Pons (tissue), 1 donor: Measurements from ENCODE around the gene SLC22A5.

Experiments
- DNase-seq: peaks from one replicate; pipeline ENCODE4 v3.0.0-alpha.2; 2016; ENCODE audit warnings: low spot score

Gene SLC22A5

DNA sequence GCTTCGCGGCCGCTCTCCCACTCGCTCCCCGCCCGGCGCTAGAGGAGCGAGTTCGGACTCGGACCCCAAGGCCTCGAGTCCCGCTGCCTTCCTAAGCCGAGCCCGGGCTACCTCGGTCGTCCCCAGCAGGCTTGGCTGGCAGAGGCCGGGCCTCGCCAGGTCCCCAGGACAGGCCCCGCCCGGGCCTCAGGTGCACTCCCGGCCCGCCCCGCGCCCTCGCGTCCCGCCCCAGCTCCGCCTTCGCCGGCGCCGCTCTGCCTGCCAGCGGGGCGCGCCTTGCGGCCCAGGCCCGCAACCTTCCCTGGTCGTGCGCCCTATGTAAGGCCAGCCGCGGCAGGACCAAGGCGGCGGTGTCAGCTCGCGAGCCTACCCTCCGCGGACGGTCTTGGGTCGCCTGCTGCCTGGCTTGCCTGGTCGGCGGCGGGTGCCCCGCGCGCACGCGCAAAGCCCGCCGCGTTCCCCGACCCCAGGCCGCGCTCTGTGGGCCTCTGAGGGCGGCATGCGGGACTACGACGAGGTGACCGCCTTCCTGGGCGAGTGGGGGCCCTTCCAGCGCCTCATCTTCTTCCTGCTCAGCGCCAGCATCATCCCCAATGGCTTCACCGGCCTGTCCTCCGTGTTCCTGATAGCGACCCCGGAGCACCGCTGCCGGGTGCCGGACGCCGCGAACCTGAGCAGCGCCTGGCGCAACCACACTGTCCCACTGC is at the start of gene SLC22A5:
TSS of gene SLC22A5 (plus strand) at position 237 of the 707 bp plus-strand sequence. CDS start at position 500, 263 bp downstream.
- no peak for DNase-seq

GRCh38 chr5:132319975-132320374 is 49.5 kb upstream of the SLC22A5 start:
- no peak for DNase-seq

DNA sequence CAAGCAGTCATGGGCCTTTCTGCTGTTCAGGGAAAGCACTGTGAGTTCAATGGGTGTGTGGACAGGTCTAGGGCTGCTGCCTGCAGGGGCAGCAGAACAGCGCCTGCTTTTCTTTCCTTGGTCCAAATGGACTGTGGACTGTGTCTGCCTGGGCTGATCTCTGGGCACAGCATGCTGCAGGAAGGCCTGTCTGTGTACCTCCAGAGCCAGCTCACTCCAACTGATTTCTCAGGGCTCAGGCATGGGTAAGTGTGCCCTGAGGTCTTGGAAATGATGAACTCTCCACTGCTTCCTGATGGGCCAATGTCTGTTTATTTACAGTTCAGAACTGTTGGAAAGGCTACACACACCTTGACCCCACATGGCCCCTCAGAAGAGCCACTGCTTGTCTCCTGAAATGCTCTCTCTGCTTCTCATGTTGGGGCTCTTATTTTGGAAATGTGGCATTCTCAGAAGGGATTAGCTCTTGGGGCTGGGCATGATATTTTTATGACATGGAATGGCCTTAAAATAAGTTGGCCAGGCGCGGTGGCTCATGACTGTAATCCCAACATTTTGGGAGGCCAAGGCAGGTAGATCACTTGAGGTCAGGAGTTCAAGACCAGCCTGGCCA is 48.3 kb upstream of the SLC22A5 start:
- no peak for DNase-seq

- DNase-seq: no peak
Measured at GRCh38 chr5:132322266-132322665, 47.2 kb upstream of the SLC22A5 start.

DNA sequence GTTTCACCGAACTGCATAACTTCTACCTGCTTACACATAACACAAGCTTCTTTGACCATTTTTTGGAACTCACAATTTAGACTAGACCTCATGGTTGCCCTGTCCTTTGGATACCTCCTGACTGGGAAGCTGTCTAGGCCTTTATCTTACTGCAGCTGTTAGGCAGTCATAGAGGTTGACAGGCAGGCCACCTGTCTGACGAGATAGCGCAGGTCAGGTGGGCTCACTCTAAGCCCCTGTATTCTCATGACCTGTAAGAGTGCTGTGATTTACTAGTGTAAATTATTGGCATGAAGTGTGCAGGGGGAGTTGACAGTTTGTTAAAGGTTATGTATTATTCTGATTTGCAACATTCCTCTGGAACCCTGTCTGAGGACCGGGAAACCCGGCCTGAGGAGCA is 46.3 kb upstream of the SLC22A5 start:
- no peak for DNase-seq

DNA sequence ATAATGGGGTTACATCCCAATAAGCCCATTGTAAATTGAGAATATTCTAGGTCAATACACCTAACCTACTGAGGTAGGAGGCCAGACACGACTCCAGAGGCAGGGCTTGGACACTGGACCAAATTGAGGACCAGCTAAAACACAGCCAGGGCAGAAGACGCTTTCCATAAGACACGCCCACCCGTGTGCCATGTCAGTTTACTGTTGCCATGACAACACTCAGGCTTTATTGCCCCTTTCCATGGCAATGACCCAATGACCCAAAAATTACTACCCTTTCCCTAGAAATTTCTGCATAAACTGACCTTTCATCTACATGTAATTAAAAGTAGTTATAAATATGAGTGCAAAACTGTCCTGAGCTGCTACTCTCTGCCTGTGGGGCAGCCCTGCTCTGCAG is 43.8 kb upstream of the SLC22A5 start:
- DNase-seq: no peak

- DNase-seq: no peak
Measured at GRCh38 chr5:132327252-132327955, 42.1 kb upstream of the SLC22A5 start.

GRCh38 chr5:132334812-132335211 is 34.7 kb upstream of the SLC22A5 start:
- DNase-seq: no peak

- DNase-seq: no peak
Measured at GRCh38 chr5:132335402-132335801, 34.1 kb upstream of the SLC22A5 start.

GRCh38 chr5:132339502-132339901 is 30.0 kb upstream of the SLC22A5 start:
- no peak for DNase-seq

- DNase-seq: no peak
Measured at GRCh38 chr5:132342291-132343180, 27.0 kb upstream of the SLC22A5 start.

DNA sequence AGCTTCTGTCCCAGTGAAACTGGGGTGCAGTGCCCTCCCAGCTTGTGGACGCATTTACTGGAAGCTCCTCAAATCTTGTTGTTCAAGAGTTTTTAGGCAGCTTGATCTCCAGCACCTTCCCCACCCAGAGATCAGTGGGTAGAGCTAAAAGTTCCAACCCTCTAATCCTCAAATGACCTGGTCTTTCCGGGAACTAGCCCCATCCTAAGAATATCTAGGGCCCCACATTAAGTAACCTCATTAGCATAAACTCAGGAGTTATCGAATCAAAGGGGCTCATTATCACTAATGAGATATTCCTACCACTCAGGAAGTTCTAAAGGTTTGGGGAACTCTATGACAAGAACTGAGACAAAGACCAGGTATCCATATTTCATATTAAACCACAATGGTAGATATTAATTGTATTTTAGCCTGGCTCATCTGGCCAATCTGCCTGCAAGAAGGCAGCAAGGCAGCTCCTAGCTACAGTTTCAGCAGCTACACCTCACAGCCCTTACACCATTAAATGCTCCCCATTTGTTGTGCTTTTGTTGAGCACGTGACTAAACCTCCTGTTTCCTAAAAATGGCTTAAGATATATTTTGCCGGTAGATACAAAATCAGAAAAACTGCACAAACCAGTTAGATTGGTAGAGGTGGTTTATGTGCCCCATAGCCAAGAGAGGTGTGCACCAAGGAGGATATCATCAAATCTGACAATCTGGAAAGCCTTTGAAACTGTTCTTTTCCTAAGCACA is 24.6 kb upstream of the SLC22A5 start:
- no peak for DNase-seq

DNA sequence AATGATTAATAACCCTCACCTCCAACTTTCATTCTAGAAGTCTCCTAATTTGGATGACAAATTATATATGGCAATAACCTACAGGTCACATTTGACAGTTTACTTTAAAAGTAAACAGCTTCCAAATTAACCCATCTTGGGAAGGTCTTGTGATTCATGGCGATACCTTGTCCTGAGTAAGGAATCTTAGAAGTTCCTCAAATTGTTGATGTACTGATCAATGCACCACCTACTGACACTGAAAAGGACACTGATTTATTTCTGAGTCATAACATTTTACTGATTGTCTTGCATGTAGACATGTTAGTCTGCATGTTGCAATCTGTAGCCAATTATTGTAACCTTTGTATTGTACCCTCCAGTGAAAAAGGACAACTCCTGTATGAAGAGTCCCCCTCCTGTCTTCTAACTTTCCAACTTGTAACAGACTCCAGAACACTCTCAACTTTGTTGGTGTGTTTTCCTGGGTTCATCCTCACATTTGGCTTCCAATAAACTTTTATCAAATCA is 16.0 kb upstream of the SLC22A5 start:
- DNase-seq: no peak

GRCh38 chr5:132354381-132355139 is 14.9 kb upstream of the SLC22A5 start:
- DNase-seq: no peak

- no peak for DNase-seq
Measured at GRCh38 chr5:132355140-132355765, 14.3 kb upstream of the SLC22A5 start.

- no peak for DNase-seq
Measured at GRCh38 chr5:132358775-132359174, 10.7 kb upstream of the SLC22A5 start.

GRCh38 chr5:132362086-132362485 is 7.4 kb upstream of the SLC22A5 start:
- DNase-seq: no peak

DNA sequence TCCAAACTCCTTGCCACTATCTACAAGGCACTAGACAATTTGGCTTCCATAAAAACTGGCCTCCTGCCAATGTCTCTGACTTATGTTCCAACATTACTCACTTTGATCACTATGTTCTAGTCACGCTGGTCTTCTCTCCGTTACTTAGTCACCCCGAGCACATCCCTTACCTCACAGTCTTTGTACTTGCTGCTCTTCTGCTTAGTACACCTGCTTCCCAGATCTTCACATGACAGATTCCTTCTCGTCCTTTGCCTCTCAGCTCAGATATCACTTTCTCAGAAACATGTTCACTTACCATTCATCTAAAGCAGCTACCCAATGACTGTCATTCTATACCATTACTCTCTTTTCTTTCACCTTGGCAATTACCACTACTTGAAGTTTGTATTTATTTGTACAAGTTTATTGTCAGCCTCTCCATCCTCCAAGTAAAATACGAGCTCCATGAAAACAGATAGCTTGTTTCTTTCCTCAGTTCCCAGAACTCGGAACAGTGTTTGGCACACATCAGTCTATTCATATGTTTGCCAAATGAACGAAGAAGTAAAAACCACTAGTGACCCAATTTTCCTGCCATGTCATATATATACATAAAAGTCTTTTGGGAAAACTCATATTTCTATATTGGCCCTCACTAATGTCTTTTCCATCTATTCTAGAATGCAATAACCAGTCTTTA is 5.9 kb upstream of the SLC22A5 start:
- DNase-seq: no peak

DNA sequence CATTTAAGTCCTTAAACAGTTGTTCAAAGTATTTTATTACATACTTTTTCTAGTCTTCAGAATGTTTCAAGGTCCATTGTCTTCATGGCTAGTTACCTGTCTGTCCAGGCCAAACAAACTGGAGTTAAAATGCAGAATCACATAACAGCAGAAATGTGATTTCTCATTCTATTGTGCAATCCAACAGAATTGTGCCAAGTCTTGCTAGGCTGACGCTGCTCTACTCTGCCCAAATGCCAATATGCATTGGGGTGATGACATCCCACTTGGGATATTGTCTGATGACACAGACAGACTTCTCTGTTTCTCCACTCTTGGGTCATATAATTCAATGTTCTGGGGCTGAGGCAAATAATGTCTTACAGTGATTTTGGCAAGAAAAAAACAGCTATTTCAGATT is 5.2 kb upstream of the SLC22A5 start:
- no peak for DNase-seq
